ENCODE data around the gene LZTFL1.

Gene LZTFL1, protein sequence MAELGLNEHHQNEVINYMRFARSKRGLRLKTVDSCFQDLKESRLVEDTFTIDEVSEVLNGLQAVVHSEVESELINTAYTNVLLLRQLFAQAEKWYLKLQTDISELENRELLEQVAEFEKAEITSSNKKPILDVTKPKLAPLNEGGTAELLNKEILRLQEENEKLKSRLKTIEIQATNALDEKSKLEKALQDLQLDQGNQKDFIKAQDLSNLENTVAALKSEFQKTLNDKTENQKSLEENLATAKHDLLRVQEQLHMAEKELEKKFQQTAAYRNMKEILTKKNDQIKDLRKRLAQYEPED

DNA sequence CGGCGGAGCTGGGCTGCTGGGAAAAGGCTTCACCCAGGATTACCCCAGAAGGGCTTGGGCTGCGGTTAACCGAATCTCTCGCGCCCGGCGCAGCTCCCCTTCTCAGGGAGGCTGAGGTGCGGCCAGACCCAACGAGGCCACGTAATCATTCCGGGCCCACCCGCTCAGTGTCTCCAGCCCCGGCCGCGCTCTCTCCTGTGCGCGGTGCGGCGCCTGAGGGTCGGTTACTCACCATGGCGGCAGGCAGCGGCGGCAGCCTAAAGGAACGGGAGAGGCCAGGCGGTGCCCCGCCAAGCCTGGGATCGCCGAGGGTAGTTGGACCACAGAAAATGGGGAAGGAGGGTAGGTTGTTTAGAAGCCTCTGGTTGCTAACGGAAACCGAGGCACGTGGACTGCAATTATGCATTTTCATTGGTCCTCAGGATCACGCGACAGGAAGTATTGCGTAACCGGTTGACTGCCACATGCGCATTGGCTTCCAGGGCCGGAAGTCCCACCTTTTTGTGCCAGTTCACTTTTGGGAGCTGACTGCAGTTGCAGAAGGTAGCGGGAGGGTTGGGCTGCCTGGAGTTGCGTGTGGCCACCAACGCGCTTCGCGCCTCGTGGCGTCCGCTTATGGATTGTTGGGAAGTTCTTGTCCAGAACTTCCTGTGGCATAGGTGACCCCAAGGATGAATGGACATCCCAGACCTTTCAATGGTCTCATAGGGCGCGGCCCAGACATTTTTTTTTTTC, at the start of gene LZTFL1:
TSS of gene LZTFL1 (minus strand) at position 363 of the 735 bp plus-strand sequence. CDS start at position 235, 128 bp downstream.
- DNase-seq: peak; percentile 86

DNA sequence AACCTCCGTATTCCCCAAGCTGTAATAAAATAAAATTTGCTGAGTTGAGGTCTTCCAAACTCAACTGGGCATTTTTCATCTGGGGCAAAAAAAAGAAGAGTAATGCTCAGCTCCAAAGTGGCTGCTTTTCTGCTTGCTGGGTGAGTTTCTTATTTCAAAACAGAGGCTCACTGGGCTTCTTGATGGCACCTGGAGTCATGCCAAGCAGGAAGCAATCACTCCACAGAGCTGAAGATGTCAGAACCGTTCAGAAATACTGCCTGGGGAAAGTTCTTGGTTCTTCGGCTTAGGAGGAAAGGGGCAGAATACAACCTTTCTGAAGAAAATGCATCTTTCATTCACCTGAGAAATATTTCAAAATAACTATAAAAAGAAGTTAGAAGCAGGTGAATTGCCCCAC, 48.5 kb upstream of the LZTFL1 start:
- no peak for DNase-seq

DNA sequence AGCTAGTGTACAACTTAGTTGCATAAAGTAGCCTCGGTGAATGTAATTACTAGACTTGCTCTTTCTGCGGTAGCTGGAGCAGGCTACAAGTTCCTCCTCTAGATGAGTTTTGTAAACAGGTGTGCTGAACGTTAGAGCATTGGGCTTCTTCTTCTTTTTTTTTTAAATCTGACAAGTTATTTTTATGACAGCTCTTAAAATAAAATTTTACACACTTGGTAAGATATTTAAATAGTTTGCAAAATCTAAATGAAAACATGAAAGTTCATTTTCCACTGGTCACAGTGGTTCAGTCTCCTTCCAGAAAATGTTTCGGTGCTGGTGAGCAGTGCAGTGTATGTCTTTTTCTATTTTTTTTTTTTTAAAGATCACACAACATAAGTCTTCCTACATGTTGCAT, 47.4 kb upstream of the LZTFL1 start:
- no peak for DNase-seq

DNA sequence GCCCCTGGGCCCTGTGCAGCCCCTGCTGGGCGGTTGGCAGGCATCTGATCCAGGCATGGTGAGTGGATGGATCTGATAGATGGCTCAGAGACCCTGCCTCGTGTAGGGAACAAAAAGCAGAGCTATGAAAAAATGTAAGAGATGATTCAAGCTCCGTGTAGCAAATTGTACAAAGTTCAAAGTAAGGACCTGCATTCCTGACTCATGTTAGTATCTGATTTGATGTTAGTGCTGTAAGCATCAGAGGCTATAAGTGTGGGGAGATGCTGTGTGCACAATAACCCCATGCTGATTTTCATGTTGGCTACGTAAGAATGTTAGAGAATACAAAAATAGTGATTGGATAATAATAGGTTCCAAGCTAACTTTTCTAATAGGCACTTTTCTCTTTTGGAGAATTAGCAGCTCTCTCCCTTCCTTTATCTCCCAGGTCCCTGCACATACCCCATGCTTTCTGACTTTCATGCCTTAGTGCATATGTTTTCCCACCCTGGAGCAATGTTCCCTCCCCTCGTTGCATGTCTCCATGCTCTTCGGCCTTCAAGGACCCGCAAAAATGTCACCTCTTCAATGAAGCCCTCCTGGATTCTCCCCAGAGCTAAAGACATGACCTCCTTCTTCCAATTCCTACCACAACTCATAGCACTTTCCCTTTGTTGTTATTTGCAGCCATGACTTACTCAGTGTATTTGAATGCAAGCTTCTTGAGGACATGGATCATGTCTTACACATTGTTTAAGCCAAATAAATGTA, 46.0 kb upstream of the LZTFL1 start:
- no peak for DNase-seq

DNA sequence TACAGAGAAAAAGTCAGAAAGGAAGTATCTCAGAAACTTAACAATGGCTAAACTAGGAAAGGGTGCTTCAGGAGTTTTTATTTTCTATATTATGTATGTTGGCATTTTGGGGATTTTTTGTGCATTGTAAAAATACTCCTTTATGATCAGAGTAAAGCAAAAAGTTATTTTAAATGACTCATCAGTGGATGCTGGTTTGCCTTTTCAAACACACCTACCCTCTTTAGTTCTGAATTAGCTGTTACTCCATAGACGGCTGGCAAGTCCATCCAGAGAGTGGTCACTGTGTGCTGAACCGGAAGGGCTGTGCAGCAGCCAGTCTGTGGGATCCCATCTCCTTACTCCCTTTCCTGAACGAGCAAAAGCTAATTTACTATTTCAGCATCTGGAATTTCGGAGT, 45.4 kb upstream of the LZTFL1 start:
- no peak for DNase-seq

DNA sequence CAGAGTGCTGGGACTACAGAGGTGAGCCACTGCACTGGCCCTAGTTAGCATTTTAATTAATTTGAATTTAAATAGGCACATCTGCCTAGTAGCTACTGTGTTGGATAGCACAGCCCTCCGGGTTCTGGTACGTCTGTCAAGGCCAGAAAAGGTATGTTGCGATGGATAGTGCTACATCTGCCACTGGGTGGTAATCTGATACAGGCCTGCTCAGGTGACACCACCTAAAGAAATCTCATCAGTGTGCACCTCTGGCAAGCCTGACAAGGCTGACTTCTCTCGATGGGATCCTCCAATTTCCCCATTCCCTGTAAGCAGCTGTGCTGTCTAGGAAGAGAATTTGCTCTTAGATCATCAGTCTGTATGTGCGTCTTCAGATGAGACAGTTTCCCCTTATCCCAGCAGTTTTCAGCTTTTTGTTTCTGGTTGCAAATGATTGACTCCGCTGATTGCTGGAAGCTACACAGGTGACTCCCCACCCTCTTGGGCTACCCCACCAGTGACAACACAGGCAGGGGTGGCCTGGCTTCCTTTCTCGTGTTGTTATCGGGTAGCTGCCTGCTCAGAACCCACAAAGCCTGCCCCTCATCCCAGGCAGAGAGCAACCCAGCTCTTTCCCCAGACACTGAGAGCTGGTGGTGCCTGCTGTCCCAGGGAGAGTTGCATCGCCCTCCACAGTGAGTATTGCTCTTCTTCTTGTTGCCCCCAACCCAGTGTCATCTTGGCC, 44.2 kb upstream of the LZTFL1 start, which contains the start of gene CCR9:
TSS of gene CCR9 (plus strand) at position 565 of the 727 bp plus-strand sequence. CDS start 8,391 bp downstream, outside the sequence.
- no peak for DNase-seq

DNA sequence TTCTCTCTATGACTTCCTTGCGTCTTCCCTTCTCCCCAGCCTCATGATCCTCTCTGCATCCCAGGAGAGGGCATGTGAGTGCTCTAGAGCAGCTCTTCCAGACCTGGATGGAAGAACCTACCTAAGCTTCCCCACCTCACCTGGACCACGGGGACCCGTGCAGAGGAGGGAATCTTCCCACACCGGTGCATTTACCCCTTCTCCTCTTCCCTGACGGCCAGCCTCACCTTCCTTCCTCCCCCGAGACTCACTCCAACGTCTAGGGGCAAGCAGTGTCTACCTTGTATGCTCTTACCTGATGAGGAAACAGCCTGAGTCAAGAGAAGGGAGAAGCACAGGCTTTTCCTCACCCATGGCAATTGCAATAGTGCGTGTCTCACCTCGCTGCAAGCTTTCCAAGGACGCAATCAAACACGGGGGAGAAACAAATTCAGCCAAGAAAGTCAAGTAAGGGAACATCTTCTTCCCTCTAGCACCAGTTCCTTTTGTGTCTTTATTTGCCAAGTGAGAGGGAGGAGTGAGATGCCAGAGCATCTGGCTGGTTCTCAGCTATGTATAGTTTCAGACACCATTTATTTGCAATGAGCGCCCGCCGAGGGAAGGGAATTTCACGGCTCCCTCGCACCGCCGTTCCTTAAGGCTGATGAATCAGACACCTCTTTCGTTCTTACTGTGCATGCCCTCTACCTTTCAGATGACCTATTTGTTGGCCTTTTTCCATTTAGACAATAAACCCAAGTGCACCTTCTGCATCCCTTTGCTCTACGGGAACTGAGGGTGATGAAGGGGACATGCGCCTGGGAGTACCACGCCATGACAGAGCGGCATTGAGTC, 42.7 kb upstream of the LZTFL1 start:
- DNase-seq: no peak

DNA sequence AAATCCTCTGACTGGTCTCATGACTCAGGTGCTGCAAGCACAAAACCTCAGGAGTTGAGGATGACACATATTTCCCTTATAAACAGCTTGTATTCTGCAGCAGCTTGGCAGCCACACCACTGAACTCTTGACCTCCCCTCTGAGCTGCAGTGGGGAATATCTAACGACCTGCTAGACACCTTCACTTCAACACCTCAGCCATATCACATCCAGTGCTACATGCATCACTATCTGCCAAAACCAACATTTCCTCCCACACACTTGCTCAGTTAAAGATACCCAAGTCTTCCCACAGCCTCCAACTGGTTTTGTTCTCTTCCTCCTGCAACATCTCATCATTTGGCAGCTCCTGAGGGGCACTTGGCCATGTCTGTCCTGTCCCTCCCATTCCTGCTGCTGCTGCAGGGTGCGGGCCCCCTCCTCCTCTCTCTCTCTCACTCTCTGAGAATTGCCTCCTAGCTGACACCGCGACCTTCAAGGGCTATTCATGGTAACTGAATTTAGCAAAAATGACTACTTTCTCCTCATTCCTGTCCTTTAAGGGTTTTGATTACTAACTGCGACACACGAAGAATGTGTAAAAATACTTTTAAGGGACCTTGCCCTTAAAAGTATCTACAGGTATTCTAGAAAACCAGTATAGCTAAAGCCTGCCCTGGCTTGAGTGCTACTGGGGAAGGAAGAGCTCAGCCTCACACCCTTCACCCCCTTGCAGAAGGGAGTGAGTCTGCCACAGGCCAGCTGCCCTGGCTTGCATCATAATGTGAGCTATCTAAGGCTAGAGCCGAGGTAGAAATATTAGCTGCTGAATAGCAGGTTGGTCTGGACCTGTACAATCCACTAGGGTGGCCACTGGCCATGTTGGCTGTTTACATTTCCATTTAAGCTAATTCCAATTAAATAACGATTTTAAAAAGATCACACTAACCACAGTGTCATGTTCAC, 39.4 kb upstream of the LZTFL1 start:
- DNase-seq: no peak

DNA sequence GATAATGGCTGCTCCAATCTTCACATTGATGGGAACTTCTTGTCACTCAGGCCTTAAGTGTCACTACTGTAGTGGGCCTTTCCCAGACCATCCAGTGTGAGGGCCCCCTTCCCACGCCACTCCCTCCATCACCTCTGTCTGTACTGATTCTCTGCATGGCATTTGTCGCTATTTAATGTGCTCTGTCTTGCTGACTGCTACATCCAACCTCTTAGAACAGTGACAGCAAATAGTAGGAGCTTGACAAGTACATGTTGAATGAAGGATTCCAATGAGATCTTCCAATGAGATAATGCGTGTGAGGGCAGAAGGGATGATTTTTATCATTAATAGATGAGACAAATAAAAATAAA, 38.8 kb upstream of the LZTFL1 start:
- no peak for DNase-seq

DNA sequence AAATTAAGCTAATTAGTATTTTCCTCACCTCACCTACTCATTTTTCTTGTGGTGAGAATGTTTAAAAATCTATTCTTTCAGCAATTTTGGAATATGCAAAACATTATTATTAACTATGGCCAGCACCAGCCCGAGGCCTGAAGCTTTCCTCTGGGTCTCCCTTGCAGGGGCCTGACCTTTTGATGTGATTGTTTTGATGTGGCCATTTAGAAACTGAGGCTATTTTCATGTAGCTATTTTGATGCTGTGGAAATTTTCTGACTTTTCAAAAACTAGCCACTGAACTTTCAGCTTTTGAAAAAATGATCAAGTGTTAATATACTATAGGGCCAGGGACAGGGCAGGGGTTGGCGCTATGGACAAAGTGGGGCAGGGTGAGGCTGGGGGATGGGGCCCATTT, 36.2 kb upstream of the LZTFL1 start:
- no peak for DNase-seq

DNA sequence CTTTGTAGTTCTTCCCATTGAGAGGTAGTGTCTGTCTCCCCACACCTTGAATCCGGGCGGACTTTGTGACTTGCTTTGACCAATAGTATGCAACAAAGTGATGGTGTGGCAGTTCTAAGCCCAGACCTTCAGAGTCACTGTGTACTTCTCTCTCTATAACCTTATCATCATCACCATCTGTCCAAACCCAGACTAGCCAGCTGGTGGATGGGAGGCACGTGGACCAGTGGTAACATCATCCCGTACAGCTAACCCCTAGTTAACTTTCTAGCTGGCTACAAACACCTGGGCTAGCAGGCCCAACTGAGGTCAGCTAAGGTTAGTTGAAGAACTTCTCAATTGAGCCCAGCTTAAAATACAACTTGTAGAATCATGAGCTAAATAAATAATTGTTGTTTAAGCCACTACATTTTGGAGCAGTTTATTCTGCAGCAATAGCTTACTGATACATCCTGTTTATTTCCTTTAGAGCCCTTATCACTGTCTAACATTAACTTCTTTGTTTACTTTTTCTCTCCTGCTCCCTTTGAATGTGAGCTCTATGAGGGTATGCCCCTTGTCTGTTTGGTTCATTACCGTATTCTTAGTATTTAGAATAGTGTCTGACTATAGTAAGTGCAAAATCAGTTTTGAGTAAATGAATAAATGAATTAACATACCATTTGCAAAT, 32.9 kb upstream of the LZTFL1 start:
- DNase-seq: no peak

DNA sequence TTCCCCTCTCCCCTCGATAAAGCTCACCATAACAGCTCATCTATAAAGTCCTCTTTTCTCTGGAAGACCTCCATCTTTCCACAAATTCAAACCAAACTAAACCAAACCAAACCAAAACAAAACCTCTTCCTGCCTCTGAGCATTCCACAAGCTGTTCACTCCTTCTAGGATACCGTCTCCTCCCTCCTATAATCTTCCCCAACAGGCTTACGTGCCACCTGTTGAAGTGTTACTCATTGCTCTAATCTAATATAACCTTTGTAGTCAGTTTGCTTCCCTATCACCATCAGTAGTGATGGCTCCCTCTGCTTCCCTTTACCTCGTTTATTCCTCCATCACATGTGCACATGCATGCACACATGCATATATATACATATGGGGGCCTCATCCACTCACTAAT, 31.7 kb upstream of the LZTFL1 start:
- no peak for DNase-seq

DNA sequence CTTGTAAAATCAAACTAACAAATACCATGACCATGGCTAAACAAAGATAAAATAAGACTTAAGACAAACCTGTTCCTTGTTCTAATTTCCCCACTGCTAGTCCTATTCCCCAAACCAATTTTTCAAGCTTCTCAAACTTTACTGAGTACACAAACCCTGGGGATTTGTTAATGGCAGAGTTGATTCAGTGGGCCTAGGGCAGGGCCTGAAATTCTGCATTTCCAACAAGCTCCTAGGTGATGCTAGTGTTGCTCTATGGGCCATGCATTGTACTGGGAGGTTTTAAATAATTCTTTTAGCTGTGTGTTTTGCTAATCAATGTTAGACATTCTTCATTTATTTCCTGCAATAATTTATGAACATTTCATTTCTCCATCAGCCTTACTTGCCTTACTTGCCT, 31.1 kb upstream of the LZTFL1 start:
- DNase-seq: no peak

DNA sequence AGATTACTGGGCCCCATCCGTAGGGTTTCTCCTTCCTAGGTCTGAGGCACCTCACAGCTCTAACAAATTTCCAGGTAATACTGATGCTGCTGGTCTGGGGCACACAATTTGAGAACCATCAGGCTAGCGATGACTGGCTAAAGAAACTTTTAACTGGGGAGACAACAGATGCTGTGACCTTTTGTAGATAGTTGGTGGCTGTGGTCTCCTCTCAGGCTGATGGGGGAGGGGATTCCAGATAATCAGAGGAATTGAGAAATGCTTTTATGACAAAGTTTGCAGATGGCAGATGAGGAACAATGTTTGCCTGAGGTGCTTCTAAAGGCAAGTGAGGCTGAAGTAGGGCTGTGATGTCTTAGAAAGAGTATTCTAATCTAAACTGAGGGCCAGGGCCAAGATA, 30.6 kb upstream of the LZTFL1 start:
- DNase-seq: no peak

DNA sequence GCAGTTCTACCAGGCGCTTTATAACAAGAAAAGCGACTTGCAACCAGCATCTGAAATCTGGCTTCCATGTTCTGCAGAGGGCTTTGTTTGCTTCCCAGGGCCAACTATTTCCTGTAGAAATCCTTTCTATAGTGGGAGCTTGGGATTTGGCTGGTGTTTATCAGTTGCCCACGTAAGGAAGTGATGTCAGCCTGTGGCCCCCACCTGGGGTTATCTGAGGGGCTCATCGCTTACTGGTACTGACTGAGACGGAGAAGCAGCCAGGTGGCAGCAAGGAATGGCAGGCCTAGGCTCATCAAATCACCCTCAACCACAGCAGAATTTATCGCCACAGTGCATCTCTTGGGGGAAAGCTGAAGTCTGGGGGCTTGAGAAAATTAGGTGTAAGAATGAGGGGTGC, 29.9 kb upstream of the LZTFL1 start:
- DNase-seq: no peak

DNA sequence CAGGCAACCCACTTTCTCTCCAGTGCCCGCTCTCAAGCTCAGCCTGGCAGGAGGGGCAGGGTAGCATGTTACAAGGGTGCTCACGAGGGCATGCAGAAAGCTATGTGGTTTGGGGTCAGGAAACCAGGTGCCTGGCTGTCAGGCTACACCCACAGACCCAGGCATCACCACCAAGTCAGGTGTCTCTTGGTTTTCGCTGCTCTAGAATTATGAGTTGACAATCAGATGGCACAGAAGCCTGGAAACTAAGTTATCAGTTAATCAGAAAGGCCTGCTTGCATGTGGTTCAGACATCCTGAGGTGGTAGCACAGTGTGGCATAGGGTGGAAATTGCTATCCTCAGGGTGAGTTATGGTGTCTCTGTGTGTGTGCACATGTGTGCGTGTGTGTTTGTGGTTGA, 28.2 kb upstream of the LZTFL1 start:
- peak; percentile 29 for DNase-seq

DNA sequence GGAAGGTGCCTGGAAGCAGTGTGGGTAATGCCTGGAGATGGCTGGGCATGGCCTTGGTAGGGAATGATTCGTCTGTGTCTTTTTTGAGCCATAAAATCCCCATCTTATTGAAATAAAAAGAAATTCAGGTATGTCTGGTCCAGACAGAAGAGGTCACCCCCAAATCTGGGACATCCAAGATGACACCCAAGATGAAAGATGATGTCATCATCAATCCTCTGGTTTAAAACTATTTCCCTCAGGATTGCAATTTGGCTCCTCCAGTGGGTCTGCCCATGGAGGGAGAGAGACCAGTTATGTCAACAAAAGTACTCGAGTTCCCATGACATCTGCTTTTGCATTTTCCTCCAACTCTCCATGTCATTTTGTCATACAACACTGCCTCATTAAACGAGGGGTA, 27.7 kb upstream of the LZTFL1 start:
- no peak for DNase-seq

DNA sequence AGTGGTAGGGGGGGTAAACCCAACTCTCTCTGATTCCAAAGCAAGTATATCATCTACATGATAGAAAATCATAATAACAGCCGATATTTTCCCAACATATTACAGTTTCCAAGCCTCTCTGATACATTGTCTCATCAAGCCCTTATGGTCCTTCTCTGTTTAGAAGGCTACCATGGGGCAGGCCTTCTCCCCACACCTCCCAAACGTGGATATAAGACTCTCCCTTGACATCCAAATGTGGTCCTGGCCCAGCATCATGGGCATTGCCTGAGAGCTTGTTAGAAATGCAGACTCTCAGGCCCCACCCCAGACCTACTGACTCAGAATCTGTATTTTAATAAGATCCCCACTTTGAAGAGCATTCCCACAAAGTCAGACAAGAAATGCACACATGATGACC, 26.7 kb upstream of the LZTFL1 start:
- DNase-seq: no peak

DNA sequence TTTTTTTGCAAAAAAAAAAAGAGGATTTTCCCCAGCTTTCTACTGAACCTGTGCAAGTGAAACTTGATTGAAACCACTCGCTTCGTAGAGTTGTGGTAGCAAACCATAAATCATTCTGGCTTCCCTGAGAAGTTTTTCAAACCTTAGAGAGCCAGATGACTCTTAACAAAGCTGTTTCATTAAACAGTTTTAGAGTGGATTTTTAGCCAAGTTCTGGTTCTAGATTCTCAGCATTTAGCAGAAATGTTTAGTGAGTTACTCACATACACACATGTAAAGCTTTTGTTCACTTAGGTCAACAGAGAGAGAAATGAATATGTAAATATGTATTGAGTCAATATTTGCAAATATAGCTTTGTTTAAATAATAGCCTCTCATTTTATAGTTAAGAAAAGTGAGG, 26.3 kb upstream of the LZTFL1 start:
- DNase-seq: no peak

DNA sequence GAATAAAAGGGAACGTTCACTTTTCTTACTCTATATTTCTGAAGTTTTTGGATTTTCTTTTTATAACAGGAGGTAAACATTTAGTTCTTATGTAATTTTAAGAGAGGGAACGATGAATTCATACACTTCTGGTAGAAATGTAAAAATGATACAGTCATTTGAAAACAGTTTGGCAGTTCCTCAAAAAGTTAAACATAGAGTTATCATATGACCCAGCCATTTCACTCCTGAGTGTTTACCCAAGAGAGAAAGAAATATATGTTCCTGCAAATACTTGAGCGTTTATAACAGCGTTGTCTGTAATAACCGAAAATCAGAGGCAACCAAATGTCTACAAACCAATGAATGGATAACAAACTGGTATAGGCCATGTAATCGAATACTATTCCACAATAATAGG, 23.6 kb upstream of the LZTFL1 start:
- no peak for DNase-seq

Data from activated T-cell treated with anti-CD3 and anti-CD28 coated beads for 4 hours (primary cell).